ENCODE results near the gene FRYL.

The FRYL gene

GRCh38 chr4:48570646-48571220 is 209.3 kb downstream of the FRYL start:
- TF ChIP-seq ZFX (IDR thresholded peaks at IDR 0.05) (no peak), CTCF (conservative IDR thresholded peaks at IDR 0.05) (no peak)
- H3K27ac ChIP-seq = no peak overlapping the region

- H3K27ac ChIP-seq = no peak overlapping the region
- TF ChIP-seq CTCF (conservative IDR thresholded peaks at IDR 0.05) (no peak), ZFX (IDR thresholded peaks at IDR 0.05) (no peak)
Observed at GRCh38 chr4:48566034-48566384, 214.1 kb downstream of the FRYL start.

- no peak for TF ChIP-seq ZFX (IDR thresholded peaks at IDR 0.05)
- no peak for TF ChIP-seq CTCF (conservative IDR thresholded peaks at IDR 0.05)
Observed at GRCh38 chr4:48565362-48566033, 214.6 kb downstream of the FRYL start.

GRCh38 chr4:48564151-48564550 is 215.9 kb downstream of the FRYL start:
- H3K27ac ChIP-seq = no peak overlapping the region
- TF ChIP-seq ZFX (IDR thresholded peaks at IDR 0.05) (no peak), CTCF (conservative IDR thresholded peaks at IDR 0.05) (no peak)

More at GRCh38 chr4:48565362-48566033, 214.6 kb downstream of the FRYL start:
- no peak overlapping the region for H3K27ac ChIP-seq

- no peak overlapping the region for H3K27ac ChIP-seq
- TF ChIP-seq CTCF (conservative IDR thresholded peaks at IDR 0.05) (no peak), ZFX (IDR thresholded peaks at IDR 0.05) (no peak)
Observed at GRCh38 chr4:48558819-48559218, 221.3 kb downstream of the FRYL start.

- no peak for TF ChIP-seq ZFX (IDR thresholded peaks at IDR 0.05)
- TF ChIP-seq CTCF (conservative IDR thresholded peaks at IDR 0.05) = no peak
- H3K27ac ChIP-seq = no peak overlapping the region
Observed at GRCh38 chr4:48558026-48558425, 222.1 kb downstream of the FRYL start.

GRCh38 chr4:48557478-48557877 is 222.6 kb downstream of the FRYL start:
- TF ChIP-seq CTCF (conservative IDR thresholded peaks at IDR 0.05) = peak; percentile 56
- TF ChIP-seq ZFX (IDR thresholded peaks at IDR 0.05) = no peak
- no peak overlapping the region for H3K27ac ChIP-seq
